Measurements from ENCODE around the gene EXOSC5.

The EXOSC5 gene

DNA sequence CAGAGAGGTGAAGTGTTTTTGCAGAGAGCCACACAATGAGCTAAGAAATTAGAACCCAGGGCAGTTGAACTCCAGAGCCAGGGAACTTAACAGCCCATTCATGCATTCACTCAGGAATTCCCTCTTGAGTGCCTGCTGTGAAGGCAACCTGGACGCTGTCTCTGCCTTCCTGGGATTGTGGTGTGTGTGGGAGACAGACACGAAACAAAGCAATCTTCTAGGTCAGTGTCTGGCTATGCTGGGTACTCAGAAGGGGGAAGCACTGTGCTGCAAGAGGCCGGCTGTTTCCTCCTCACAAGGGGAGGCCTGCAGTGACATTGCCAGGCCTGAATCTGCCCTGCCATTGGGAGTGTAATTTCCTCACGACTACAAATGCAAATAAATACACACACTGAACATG is 10.1 kb upstream of the EXOSC5 start:
- no peak for DNase-seq (ENCODE audit: low read depth, low spot score)
- no peak for TF ChIP-seq CTCF (IDR thresholded peaks at IDR 0.05; ENCODE audit: low read depth, low read length)
- in situ Hi-C loops (cut with HindIII; ENCODE audit: low sequenced_read_pairs), result no loop called here
- no peak overlapping the region for H3K4me3 ChIP-seq (ENCODE audit: low read depth, low read length)

- no peak overlapping the region for H3K4me3 ChIP-seq (ENCODE audit: low read depth, low read length)
- no peak for DNase-seq (ENCODE audit: low read depth, low spot score)
- in situ Hi-C loops (cut with HindIII; ENCODE audit: low sequenced_read_pairs), result no loop called here
- no peak for TF ChIP-seq CTCF (IDR thresholded peaks at IDR 0.05; ENCODE audit: low read depth, low read length)
Measured at GRCh38 chr19:41405776-41406175, 8.6 kb upstream of the EXOSC5 start.

GRCh38 chr19:41403181-41403970 is 6.2 kb upstream of the EXOSC5 start:
- in situ Hi-C loops (cut with HindIII; ENCODE audit: low sequenced_read_pairs), result no loop called here
- DNase-seq (ENCODE audit: low read depth, low spot score), result no peak
- TF ChIP-seq CTCF (IDR thresholded peaks at IDR 0.05; ENCODE audit: low read depth, low read length), result no peak
- H3K4me3 ChIP-seq (ENCODE audit: low read depth, low read length), result no peak overlapping the region

DNA sequence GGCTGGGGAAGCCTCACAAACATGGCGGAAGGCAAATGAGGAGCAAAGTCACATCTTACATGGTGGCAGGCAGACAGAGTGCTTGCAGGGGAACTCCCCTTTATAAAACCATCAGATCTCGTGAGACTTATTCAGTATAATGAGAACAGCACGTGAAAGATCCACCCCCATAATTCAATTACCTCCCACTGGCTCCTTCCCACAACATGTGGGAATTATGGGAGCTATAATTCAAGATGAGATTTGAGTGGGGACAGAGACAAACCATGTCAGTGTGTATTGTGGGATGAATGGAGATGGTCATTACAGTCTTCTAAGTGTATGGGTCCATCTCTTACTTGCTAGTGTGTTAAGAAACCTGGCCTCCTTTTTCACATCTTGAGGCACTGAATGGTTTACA is 4.9 kb upstream of the EXOSC5 start:
- DNase-seq (ENCODE audit: low read depth, low spot score), result no peak
- in situ Hi-C loops (cut with HindIII; ENCODE audit: low sequenced_read_pairs), result no loop called here
- no peak for TF ChIP-seq CTCF (IDR thresholded peaks at IDR 0.05; ENCODE audit: low read depth, low read length)

DNA sequence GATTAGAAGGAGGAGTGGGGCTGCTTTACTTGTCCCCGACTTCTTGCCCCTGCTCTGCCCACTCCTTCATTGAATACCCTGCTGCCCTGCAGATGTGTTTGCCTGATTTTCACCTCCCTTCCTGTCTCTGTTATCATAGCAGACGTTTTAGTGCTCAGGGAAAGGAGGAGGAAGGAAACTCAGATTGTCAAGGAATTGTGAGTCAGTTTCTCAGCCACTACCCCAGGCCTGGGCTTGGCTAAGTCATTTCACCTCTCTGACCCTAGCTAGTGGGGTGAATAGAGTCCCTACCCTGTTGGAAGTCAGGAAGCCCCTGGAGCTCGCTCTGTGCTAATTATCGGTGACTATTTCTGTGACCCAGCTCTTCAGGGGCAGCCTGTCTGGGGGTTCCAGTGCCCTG is 4.3 kb upstream of the EXOSC5 start:
- DNase-seq (ENCODE audit: low read depth, low spot score), result no peak
- in situ Hi-C loops (cut with HindIII; ENCODE audit: low sequenced_read_pairs), result no loop called here
- H3K4me3 ChIP-seq (ENCODE audit: low read depth, low read length), result no peak overlapping the region
- TF ChIP-seq CTCF (IDR thresholded peaks at IDR 0.05; ENCODE audit: low read depth, low read length), result no peak

More for the DNA sequence above, 4.9 kb upstream of the EXOSC5 start:
- no peak overlapping the region for H3K4me3 ChIP-seq (ENCODE audit: low read depth, low read length)

DNA sequence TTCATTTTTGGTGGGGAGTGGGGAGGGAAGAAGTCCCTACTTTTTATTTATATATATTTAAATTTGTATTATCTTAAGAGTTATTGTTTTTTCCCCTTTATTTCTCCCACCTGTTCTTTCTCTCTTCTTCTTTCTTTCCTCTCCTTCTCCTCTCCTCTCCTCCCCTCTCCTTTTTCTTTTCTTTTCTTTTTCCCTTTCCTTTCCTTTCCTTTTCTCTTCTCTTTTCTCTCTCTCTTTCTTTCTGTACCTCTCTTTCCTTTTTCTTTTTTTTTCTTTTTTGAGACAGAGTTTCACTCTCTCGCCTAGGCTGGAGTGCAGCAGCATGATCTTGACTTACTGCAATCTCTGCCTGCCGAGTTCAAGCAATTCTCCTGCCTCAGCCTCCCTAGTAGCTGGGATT is 2.4 kb upstream of the EXOSC5 start:
- no peak for DNase-seq (ENCODE audit: low read depth, low spot score)
- H3K4me3 ChIP-seq (ENCODE audit: low read depth, low read length), result no peak overlapping the region
- in situ Hi-C loops (cut with HindIII; ENCODE audit: low sequenced_read_pairs), result no loop called here
- no peak for TF ChIP-seq CTCF (IDR thresholded peaks at IDR 0.05; ENCODE audit: low read depth, low read length)
